Mesangial cell (primary cell): ENCODE results near the gene TANGO2. TPM values are rescaled to one million over a fixed set of nuclear protein-coding genes. Genes with fewer than 3 reads are reported as not detected.

Source experiments
- total RNA-seq: library from RNA; depleted of rRNA; stranded (reverse); fragments of >200 nt; gene quantifications from 2 replicates; pipeline ENCODE4 v1.2.3, GENCODE V29; 2015

Gene TANGO2, protein sequence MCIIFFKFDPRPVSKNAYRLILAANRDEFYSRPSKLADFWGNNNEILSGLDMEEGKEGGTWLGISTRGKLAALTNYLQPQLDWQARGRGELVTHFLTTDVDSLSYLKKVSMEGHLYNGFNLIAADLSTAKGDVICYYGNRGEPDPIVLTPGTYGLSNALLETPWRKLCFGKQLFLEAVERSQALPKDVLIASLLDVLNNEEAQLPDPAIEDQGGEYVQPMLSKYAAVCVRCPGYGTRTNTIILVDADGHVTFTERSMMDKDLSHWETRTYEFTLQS
- total RNA-seq, result 21.8 and 23.6 TPM in 2 replicates

DNA sequence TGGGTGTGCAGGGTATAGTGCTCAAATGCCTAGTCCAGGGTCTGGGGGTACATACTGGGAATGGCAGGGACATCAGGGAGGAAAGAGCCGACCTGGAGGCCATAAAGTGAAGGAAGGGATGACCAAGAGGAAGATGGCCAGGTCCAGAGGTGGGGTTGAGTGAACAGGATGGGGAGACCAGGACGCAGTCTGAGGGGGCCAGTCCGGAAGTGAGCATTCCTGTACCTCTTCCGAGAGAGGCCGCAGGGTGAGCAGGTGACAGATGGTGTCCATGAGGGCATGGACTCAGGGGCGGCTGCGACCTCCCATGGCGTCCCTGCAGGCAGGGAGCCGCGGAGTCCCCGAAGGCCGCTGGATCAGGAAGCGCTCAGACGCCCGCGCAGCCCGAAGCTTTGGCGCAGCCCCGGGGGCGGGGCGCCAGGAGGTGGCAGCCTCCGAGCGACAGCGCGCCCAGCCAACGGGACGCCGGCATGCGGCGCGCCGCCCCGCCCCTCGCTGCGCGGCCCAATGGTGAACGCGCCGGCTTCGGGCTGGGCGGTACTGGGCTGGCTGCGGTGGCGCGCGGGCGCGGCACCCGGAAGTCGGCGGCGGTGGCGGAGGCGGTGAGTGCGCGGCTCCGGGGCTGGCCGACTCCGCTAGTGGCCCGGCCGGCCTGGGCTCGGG is at the start of gene TANGO2:
TSS of gene TANGO2 (plus strand) at position 578 of the 663 bp plus-strand sequence. CDS start 15,689 bp downstream, outside the sequence.

DNA sequence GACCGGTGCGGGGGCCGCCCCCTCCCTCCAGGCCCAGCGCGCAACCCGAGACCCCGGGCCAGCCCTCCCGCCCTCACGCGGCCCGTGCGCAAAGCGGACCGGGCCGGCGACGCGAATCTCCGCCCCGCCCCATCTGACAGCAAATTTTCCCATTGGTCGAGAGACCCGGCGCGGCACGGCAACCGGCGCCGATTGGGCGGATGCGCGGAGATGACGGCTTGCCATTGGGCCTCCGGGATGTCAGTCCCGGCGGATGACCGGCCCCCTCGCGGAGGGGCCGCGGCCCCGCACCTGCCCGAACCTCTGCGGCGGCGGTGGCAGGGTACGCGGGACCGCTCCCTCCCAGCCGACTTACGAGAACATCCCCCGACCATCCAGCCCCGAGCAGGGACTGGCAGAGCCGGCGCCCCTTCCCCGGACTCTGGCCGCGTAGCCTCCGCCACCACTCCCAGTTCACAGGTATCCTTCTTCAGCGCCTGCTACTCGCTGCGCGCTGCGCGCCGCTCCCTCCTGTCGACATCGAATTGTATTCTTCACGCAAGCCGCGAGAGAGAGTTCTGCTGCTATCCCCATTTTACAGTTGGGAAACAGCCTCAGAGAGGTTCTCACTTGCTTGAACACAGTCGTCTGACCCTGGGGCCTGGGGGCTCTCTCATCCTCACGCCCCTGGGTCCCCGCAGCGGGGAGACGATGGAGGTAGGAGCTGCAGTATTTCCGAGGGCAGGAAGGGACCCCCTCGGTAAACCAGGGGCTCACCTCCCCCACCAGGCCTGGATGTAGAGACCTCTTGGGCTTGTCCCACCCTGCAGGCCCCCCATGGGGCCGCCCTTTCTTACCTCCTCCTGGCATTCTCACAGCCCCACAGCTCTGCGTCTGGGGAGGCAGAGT is 3.9 kb upstream of the TANGO2 start, which contains the start of gene ARVCF:
TSS of gene ARVCF (minus strand) at position 90 of the 888 bp plus-strand sequence. CDS start 26,029 bp downstream, outside the sequence.

DNA sequence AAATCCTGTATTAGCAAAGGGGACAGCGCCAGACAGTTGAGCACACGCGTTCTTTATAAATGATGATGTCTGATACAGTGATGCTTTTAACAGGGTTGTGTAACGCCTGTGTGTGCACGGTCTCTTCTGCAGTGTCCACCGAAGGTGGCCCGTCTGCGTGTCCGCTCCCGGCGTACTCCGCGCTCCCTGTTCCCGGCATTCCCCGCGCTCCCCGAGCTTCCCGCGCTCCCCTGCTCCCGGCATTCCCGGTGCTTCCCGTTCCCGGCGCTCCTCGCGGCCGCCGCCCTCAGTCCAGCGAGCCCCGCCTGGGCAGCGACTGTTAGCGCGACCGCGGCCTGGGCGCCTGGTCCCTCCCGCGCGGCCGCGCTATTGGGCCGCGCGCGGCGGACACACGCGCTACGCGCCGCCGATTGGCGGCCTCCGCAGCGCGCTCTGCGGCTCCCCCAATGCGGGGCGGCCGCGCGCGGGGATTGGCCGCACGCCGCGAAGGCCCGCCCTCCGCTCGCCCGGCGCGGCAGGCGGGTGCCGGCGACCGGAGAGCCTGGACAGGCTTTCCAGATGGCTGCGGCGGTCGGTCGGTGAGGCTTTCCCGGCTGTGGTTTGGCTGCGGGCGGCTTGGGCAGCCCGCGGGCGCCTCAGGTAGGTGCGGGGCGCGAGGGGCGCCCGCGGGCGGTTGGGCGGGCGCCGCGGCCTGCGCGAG is 59.0 kb downstream of the TANGO2 start, which contains the start of gene DGCR8:
TSS of gene DGCR8 (plus strand) at position 497 of the 700 bp plus-strand sequence. CDS start 5,723 bp downstream, outside the sequence.

DNA sequence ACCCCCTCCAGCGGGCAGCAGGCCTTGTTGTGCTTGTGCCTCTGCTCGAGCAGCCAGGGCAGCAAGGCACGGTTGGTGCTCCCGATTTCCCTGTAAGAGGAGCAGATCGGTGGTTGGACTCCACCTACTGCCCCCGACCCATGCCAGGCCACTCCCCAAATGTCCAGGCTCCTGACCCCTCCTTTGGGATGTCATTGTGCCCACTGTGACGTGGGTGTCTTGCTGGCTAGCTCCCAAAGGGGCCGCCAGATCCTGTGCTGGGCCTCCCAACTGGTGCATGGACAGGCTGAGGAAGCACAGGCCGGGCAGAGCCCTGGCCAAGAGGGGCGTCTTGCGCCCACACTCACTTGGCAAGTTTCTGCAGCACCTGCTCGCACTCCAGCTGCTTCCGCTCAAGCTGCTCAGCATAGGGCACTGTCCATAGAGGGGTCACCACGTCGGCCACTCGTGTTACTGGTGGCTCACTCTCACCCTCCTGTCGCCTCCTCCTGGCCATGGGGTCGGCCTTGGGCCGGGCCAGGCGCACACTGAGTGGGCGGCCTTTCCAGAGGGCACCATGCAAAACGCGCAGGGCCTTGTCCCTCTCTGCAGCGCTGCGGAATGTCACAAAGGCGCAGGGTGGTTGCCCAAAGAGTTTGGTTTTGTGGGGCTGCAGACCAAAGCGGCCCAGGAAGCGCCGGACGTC is 94.9 kb downstream of the TANGO2 start, which contains the start of gene RANBP1:
TSS of gene RANBP1 (plus strand) at position 414 of the 685 bp plus-strand sequence. CDS start at position 495, 81 bp downstream.

Other genes starting within 250 kb of the TANGO2 start
- gene GNB1L, start 166.2 kb upstream of the TANGO2 start, total RNA-seq, result 11.2 and 16.8 TPM in 2 replicates
- 15.7 and 23.8 TPM in 2 replicates for gene RTL10, start 166.2 kb upstream of the TANGO2 start, total RNA-seq
- gene COMT, start 79.3 kb upstream of the TANGO2 start, total RNA-seq, result 317 and 372 TPM in 2 replicates
- 24.2 and 47.3 TPM in 2 replicates for gene TXNRD2, start 79.3 kb upstream of the TANGO2 start, total RNA-seq
- 26.7 and 38.0 TPM in 2 replicates for gene ARVCF, start 4.3 kb upstream of the TANGO2 start, total RNA-seq
- gene DGCR8, start 59.1 kb downstream of the TANGO2 start, total RNA-seq, result 18.1 and 20.2 TPM in 2 replicates
- 149 and 754 TPM in 2 replicates for gene RANBP1, start 95.0 kb downstream of the TANGO2 start, total RNA-seq
- gene TRMT2A, start 96.1 kb downstream of the TANGO2 start, total RNA-seq, result 27.4 and 43.5 TPM in 2 replicates
- gene ZDHHC8, start 110.7 kb downstream of the TANGO2 start, total RNA-seq, result 37.8 and 46.1 TPM in 2 replicates
- 0.25 TPM in 1 of 2 replicates, not detected in the other for gene CCDC188, start 129.9 kb downstream of the TANGO2 start, total RNA-seq
- gene RTN4R, start 247.2 kb downstream of the TANGO2 start, total RNA-seq, result 13.0 and 21.7 TPM in 2 replicates